ENCODE measurements around the gene GPR39. TPM values are rescaled to one million over a fixed set of nuclear protein-coding genes. Genes with fewer than 3 reads are reported as not detected.

Gene GPR39
- total RNA-seq, 1 donor from 2014 or later: not detected

DNA sequence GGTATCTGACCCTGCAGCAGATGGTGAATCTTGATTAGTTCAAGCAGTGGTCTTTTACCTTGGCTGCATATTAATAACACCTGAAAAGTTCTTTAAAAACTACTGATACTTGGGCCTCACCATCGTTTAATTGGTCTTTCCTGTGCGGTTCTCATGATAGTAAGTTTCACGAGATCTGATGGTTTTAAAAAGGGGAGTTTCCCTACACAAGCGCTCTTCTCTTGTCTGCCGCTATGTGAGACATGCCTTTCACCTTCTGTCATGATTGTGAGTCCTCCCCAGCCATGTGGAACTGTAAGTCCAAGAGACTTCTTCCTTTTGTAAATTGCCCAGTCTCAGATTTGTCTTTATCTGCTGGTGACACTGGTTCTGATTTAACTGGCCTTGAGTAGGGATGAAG lies 151.1 kb downstream of the GPR39 start:
- Histone ChIP-seq H3K36me3 (no peaks in the 10 kb centered on the region), H3K9me3 (no peaks in the 10 kb centered on the region), H3K27me3 (no peaks in the 10 kb centered on the region), H3K27ac (no peak overlapping the region), H3K4me3 (no peak overlapping the region), H3K4me1 (no peaks in the 10 kb centered on the region)
- no peak for DNase-seq (ENCODE audit: extremely low spot score in 2 of 2)
- TF ChIP-seq, protein P1, sequence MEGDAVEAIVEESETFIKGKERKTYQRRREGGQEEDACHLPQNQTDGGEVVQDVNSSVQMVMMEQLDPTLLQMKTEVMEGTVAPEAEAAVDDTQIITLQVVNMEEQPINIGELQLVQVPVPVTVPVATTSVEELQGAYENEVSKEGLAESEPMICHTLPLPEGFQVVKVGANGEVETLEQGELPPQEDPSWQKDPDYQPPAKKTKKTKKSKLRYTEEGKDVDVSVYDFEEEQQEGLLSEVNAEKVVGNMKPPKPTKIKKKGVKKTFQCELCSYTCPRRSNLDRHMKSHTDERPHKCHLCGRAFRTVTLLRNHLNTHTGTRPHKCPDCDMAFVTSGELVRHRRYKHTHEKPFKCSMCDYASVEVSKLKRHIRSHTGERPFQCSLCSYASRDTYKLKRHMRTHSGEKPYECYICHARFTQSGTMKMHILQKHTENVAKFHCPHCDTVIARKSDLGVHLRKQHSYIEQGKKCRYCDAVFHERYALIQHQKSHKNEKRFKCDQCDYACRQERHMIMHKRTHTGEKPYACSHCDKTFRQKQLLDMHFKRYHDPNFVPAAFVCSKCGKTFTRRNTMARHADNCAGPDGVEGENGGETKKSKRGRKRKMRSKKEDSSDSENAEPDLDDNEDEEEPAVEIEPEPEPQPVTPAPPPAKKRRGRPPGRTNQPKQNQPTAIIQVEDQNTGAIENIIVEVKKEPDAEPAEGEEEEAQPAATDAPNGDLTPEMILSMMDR (IDR thresholded peaks at IDR 0.05): no peak
- TF ChIP-seq POLR2A (IDR thresholded peaks at IDR 0.05): no peak
- TF ChIP-seq POLR2AphosphoS5 (IDR thresholded peaks at IDR 0.05; ENCODE audit: insufficient read depth in 1 of 2, low read depth in 1 of 2): no peak
- intact Hi-C loops (cut with DNase I): no loop called here

DNA sequence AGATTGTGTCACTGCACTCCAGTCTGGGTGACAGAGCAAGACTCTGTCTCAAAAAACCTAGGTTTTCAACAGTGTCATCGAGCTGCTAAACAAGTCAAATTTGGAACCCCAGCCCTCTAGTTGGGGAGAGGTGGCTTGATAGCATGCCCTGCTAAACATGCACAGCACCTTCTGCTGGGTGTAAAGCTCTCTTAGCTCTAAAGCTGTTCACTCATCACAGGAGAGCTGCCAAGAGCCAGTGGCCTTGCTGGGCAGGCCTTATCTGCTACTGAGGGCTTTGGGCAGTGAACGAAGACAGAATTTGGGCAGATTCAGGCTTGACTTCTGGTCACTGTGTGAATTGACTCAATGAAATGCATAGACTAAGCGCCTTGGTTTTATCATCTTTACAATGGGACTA lies 152.1 kb downstream of the GPR39 start:
- H3K4me3 ChIP-seq: no peak overlapping the region
- H3K27me3 ChIP-seq: no peaks in the 10 kb centered on the region
- no peaks in the 10 kb centered on the region for H3K9me3 ChIP-seq
- no peak overlapping the region for H3K27ac ChIP-seq
- intact Hi-C loops (cut with DNase I): no loop called here
- no peaks in the 10 kb centered on the region for H3K36me3 ChIP-seq
- no peak for DNase-seq (ENCODE audit: extremely low spot score in 2 of 2)
- no peaks in the 10 kb centered on the region for H3K4me1 ChIP-seq
- TF ChIP-seq POLR2A (IDR thresholded peaks at IDR 0.05) (no peak), POLR2AphosphoS5 (IDR thresholded peaks at IDR 0.05; ENCODE audit: insufficient read depth in 1 of 2, low read depth in 1 of 2) (no peak)
- TF ChIP-seq, protein P1 (IDR thresholded peaks at IDR 0.05): no peak

DNA sequence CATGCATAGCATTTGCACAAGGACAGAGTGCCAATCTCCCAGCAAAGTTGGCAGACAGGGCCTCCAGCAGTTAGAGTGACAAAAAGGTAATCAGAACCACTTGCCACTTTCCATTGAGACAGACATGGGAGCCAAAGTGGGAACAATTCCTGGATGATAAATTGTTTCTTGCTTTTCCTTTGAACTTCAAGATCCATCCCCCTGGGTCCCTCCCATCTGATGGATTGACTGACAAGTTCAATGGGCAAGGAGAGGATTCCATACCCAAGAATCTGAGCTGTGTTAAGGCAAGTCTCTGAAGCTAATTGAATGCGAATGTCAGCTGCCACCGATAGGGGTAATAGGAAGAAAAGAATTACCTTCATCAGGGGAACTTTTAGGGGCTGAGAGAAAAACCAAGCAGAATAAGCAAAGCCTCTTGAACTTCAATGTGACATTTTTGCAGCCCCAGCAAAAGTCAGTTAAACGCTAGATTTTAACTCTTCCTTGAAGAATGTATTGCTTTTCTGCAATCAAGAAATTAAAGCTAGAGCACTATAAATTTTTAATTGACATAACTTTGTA lies 156.9 kb downstream of the GPR39 start:
- no peak overlapping the region for H3K27ac ChIP-seq
- no peaks in the 10 kb centered on the region for H3K27me3 ChIP-seq
- intact Hi-C loops (cut with DNase I): no loop called here
- TF ChIP-seq POLR2A (IDR thresholded peaks at IDR 0.05): no peak
- DNase-seq (ENCODE audit: extremely low spot score in 2 of 2): no peak
- H3K4me3 ChIP-seq: no peak overlapping the region
- H3K9me3 ChIP-seq: no peaks in the 10 kb centered on the region
- H3K36me3 ChIP-seq: no peaks in the 10 kb centered on the region
- H3K4me1 ChIP-seq: no peaks in the 10 kb centered on the region

DNA sequence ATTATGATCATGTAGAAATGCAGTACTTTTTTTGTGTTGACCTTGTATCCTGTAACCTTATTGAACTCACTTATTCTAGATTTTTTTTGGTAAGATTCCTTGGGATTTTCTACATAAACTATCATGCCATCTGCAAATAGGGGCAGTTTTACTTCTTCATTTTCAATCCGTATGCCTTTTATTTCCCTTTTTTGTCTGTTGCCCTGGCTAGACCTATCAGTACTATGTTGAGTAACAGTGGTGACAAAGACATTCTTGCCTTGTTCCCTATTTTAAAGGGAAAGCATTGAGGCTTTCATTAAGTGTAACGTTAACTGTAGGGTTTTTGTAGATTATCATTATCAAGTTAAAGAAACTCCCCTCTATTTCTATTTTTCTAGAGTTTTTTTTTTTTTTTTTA lies 161.1 kb downstream of the GPR39 start:
- DNase-seq (ENCODE audit: extremely low spot score in 2 of 2): no peak
- H3K4me3 ChIP-seq: no peak overlapping the region
- H3K36me3 ChIP-seq: no peaks in the 10 kb centered on the region
- no peaks in the 10 kb centered on the region for H3K9me3 ChIP-seq
- no peak overlapping the region for H3K27ac ChIP-seq
- H3K27me3 ChIP-seq: no peaks in the 10 kb centered on the region
- TF ChIP-seq POLR2AphosphoS5 (IDR thresholded peaks at IDR 0.05; ENCODE audit: insufficient read depth in 1 of 2, low read depth in 1 of 2) (no peak), POLR2A (IDR thresholded peaks at IDR 0.05) (no peak)
- TF ChIP-seq, protein P1 (IDR thresholded peaks at IDR 0.05): no peak
- no peaks in the 10 kb centered on the region for H3K4me1 ChIP-seq
- intact Hi-C loops (cut with DNase I): no loop called here

DNA sequence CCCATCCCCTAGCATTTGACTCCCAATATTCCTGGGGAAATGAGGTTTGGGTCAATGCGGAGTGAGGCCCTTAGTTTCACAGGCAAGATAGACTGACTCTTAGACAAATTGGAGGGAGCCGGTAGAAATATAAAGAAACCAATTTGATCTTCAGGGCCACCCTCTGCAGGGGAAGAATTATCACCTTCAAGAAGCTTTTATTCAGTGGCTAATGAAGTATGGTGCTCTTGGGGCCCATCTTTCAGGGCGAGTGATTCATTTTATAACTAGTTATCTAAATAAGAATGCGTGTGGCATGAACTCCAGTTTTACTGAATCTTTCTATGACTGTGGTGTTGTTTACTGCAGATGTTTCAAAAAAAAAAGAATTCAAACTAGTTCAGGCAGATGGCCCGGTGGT lies 165.0 kb downstream of the GPR39 start:
- TF ChIP-seq, protein P1 (IDR thresholded peaks at IDR 0.05): no peak
- TF ChIP-seq POLR2A (IDR thresholded peaks at IDR 0.05) (no peak), POLR2AphosphoS5 (IDR thresholded peaks at IDR 0.05; ENCODE audit: insufficient read depth in 1 of 2, low read depth in 1 of 2) (no peak)
- no peak overlapping the region for H3K4me3 ChIP-seq
- DNase-seq (ENCODE audit: extremely low spot score in 2 of 2): peak; percentile 8 to 12
- H3K9me3 ChIP-seq: no peaks in the 10 kb centered on the region
- H3K27ac ChIP-seq: no peak overlapping the region
- H3K36me3 ChIP-seq: no peaks in the 10 kb centered on the region
- H3K27me3 ChIP-seq: no peaks in the 10 kb centered on the region
- intact Hi-C loops (cut with DNase I): no loop called here
- H3K4me1 ChIP-seq: no peaks in the 10 kb centered on the region

Measured in vagina (tissue), 2 donors.